Ishikawa (cell line): ENCODE data around the gene CBX3.

Experiments
- CEBPB ChIP-seq: IDR thresholded peaks from 2 replicates; pipeline ENCODE4 v1.6.1; 2012
- CREB1 ChIP-seq: IDR thresholded peaks from 2 replicates; pipeline ENCODE4 v1.6.1; 2012; ENCODE audit warnings: low read depth
- EP300 ChIP-seq: IDR thresholded peaks from 2 replicates; pipeline ENCODE4 v1.6.1; 2012; ENCODE audit warnings: borderline replicate concordance
- FOXM1 ChIP-seq: IDR thresholded peaks from 2 replicates; pipeline ENCODE4 v1.6.1; 2012; ENCODE audit warnings: low read depth, borderline replicate concordance
- MAX ChIP-seq: IDR thresholded peaks from 2 replicates; pipeline ENCODE4 v1.6.1; 2012
- NFIC ChIP-seq: IDR thresholded peaks from 2 replicates; pipeline ENCODE4 v1.6.1; 2012
- RAD21 ChIP-seq: IDR thresholded peaks from 2 replicates; pipeline ENCODE4 v1.6.1; 2012; ENCODE audit warnings: low read depth
- REST ChIP-seq: IDR thresholded peaks from 2 replicates; pipeline ENCODE4 v1.6.1; 2012; ENCODE audit warnings: low read depth, mild to moderate bottlenecking
- TAF1 ChIP-seq: IDR thresholded peaks from 2 replicates; pipeline ENCODE4 v1.6.1; 2012; ENCODE audit warnings: low read depth, mild to moderate bottlenecking
- TCF12 ChIP-seq: IDR thresholded peaks from 2 replicates; pipeline ENCODE4 v1.6.1; 2012; ENCODE audit warnings: low read depth
- USF1 ChIP-seq: IDR thresholded peaks from 2 replicates; pipeline ENCODE4 v1.6.1; 2012
- YY1 ChIP-seq: IDR thresholded peaks from 2 replicates; pipeline ENCODE4 v1.6.1; 2012; ENCODE audit warnings: low read depth
- ZBTB7A ChIP-seq: IDR thresholded peaks from 2 replicates; pipeline ENCODE4 v1.6.1; 2012; ENCODE audit warnings: low read depth

DNA sequence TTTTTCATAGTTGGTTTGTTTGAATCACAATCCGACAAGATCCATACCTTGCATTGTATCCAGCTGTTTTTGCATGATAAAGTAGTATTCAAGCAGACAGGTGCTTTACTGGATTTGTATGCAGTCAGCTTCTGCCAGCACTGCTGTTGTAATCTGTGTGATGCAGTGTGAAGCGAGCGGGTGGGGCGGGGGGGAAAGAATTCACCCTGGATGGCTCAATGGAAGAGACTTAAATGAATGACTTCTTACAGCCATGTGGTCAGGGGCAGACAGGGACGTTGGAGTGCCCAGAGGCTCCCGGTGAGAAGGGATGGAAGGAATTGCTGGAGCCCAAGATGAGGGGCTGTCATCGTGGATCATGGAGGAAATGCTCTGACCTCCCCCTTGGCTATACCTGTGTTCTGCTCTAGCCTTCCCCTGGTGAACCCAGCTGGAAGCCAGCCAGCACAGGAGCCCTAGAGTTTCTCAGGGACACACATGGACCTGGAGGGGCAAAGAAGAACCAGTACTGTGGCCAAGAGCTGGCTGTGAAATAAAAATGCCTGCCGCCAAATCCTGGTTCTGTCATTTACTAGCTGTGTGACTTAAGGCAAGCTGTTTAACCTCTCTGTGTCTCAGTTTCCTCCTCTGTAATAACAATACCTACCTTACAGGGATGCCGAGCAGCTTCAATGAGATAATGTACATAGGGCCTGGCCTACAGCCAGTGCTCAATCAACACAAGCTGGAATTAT lies 35.4 kb upstream of the CBX3 start:
- TF ChIP-seq USF1 (no peak), NFIC (no peak), RAD21 (no peak), FOXM1 (no peak), EP300 (no peak), REST (no peak), TAF1 (no peak), YY1 (no peak), TCF12 (no peak), CEBPB (no peak), MAX (no peak), CREB1 (no peak), ZBTB7A (no peak)
